ENCODE data around the gene PSME2.

The PSME2 gene

GRCh38 chr14:24098927-24099813, 47.2 kb downstream of the PSME2 start:
- peaks cover 68% of the 10 kb centered on the region for H3K36me3 ChIP-seq (replicated peaks)
- no peaks in the 10 kb centered on the region for H3K9me3 ChIP-seq
- in situ Hi-C loops (cut with MboI; ENCODE audit: low sequenced_read_pairs) = loop anchor here (10.0 kb wide), 1 partner anchor 84 kb away; no protein-coding TSS in a partner anchor
- no peak overlapping the region for H3K4me3 ChIP-seq
- H3K27me3 ChIP-seq (ENCODE audit: low read depth) = no peaks in the 10 kb centered on the region
- H3K4me1 ChIP-seq = peaks cover 6% of the 10 kb centered on the region
- no peak for DNase-seq (ENCODE audit: low spot score in 2 of 2)

GRCh38 chr14:24098229-24098926, 48.0 kb downstream of the PSME2 start:
- Histone ChIP-seq H3K9me3 (no peaks in the 10 kb centered on the region), H3K27me3 (ENCODE audit: low read depth) (no peaks in the 10 kb centered on the region), H3K36me3 (replicated peaks) (peaks cover 60% of the 10 kb centered on the region), H3K4me1 (peaks cover 10% of the 10 kb centered on the region), H3K4me3 (no peak overlapping the region)
- DNase-seq (ENCODE audit: low spot score in 2 of 2) = no peak
- in situ Hi-C loops (cut with MboI; ENCODE audit: low sequenced_read_pairs) = loop anchor here (10.0 kb wide), 1 partner anchor 84 kb away; no protein-coding TSS in a partner anchor

- peaks cover 11% of the 10 kb centered on the region for H3K4me1 ChIP-seq
- no peaks in the 10 kb centered on the region for H3K27me3 ChIP-seq (ENCODE audit: low read depth)
- no peak overlapping the region for H3K4me3 ChIP-seq
- H3K36me3 ChIP-seq (replicated peaks) = peaks cover 47% of the 10 kb centered on the region
- H3K9me3 ChIP-seq = no peaks in the 10 kb centered on the region
- in situ Hi-C loops (cut with MboI; ENCODE audit: low sequenced_read_pairs) = loop anchor here (10.0 kb wide), 1 partner anchor 82 kb away; no protein-coding TSS in a partner anchor
- DNase-seq (ENCODE audit: low spot score in 2 of 2) = no peak
Measured at GRCh38 chr14:24096545-24097181, 49.7 kb downstream of the PSME2 start.

GRCh38 chr14:24095271-24096068, 50.9 kb downstream of the PSME2 start:
- peak; percentile 48 to 83 for DNase-seq (ENCODE audit: low spot score in 2 of 2)
- Histone ChIP-seq H3K36me3 (replicated peaks) (peaks cover 35% of the 10 kb centered on the region), H3K4me1 (peaks cover 11% of the 10 kb centered on the region), H3K4me3 (peak overlapping the region; percentile 97), H3K9me3 (no peaks in the 10 kb centered on the region), H3K27me3 (ENCODE audit: low read depth) (no peaks in the 10 kb centered on the region)
- in situ Hi-C loops (cut with MboI; ENCODE audit: low sequenced_read_pairs) = loop anchor here (10.0 kb wide), 1 partner anchor 81 kb away; no protein-coding TSS in a partner anchor

GRCh38 chr14:24094841-24095270, 51.6 kb downstream of the PSME2 start:
- Histone ChIP-seq H3K27me3 (ENCODE audit: low read depth) (no peaks in the 10 kb centered on the region), H3K4me1 (peaks cover 11% of the 10 kb centered on the region), H3K36me3 (replicated peaks) (peaks cover 29% of the 10 kb centered on the region), H3K4me3 (peak overlapping the region; percentile 97), H3K9me3 (no peaks in the 10 kb centered on the region)
- DNase-seq (ENCODE audit: low spot score in 2 of 2) = peak in 1 of 2 experiments; percentile 28
- in situ Hi-C loops (cut with MboI; ENCODE audit: low sequenced_read_pairs) = loop anchor here (10.0 kb wide), 1 partner anchor 80 kb away; no protein-coding TSS in a partner anchor

GRCh38 chr14:24093901-24094840, 52.2 kb downstream of the PSME2 start, which contains the start of gene PCK2:
Gene PCK2, plus strand, starts transcription at chr14:24094311. Its CDS starts 95 bp downstream, at chr14:24094406.
- Histone ChIP-seq H3K27me3 (ENCODE audit: low read depth) (no peaks in the 10 kb centered on the region), H3K4me3 (peak within 1 kb of the TSS; percentile 97), H3K9me3 (no peaks in the 10 kb centered on the region), H3K36me3 (replicated peaks) (peaks cover 22% of the 10 kb centered on the region), H3K4me1 (peaks cover 11% of the 10 kb centered on the region)
- in situ Hi-C loops (cut with MboI; ENCODE audit: low sequenced_read_pairs) = loop anchor here (10.0 kb wide), 1 partner anchor 79 kb away; no protein-coding TSS in a partner anchor
- DNase-seq (ENCODE audit: low spot score in 2 of 2) = peak; percentile 92 to 98

Data from HAP-1 (cell line).